ENCODE data around the gene RBPJ. TPM values are rescaled to one million over a fixed set of nuclear protein-coding genes. Genes with fewer than 3 reads are reported as not detected.

RBPJ gene
- total RNA-seq, 2 experiments from 2014 or later = 171 to 180 TPM

- DNase-seq (no peak), ATAC-seq (no peak)
- ChIA-PET POLR2A (no interaction called here), CTCF (interaction anchor here (1.2 kb wide), 1 partner anchor 18 kb away, joined by 3 read pairs; no protein-coding TSS in a partner anchor)
- Mint-ChIP-seq H3K36me3 (ENCODE audit: low read depth) (no peaks in the 10 kb centered on the region), H3K27ac (no peak overlapping the region), H3K4me1 (no peaks in the 10 kb centered on the region), H3K4me3 (no peak overlapping the region), H3K9me3 (ENCODE audit: low read depth) (no peaks in the 10 kb centered on the region), H3K27me3 (peaks cover 2% of the 10 kb centered on the region)
- intact Hi-C loops (cut with DNase I, micrococcal nuclease) = no loop called here
Measured at GRCh38 chr4:26464420-26465095, 143.7 kb downstream of the RBPJ start.

- ATAC-seq (no peak), DNase-seq (no peak)
- Mint-ChIP-seq H3K4me1 (no peaks in the 10 kb centered on the region), H3K27me3 (peaks cover 2% of the 10 kb centered on the region), H3K36me3 (ENCODE audit: low read depth) (no peaks in the 10 kb centered on the region), H3K9me3 (ENCODE audit: low read depth) (no peaks in the 10 kb centered on the region), H3K4me3 (no peak overlapping the region), H3K27ac (no peak overlapping the region)
- intact Hi-C loops (cut with DNase I, micrococcal nuclease) = no loop called here
- POLR2A ChIA-PET = no interaction called here
- CTCF ChIA-PET = no interaction called here
Measured at GRCh38 chr4:26466578-26467270, 145.9 kb downstream of the RBPJ start.

GRCh38 chr4:26467724-26468123 is 146.9 kb downstream of the RBPJ start:
- Mint-ChIP-seq H3K27me3 (peaks cover 2% of the 10 kb centered on the region), H3K4me3 (no peak overlapping the region), H3K4me1 (no peaks in the 10 kb centered on the region), H3K36me3 (ENCODE audit: low read depth) (no peaks in the 10 kb centered on the region), H3K9me3 (ENCODE audit: low read depth) (no peaks in the 10 kb centered on the region), H3K27ac (no peak overlapping the region)
- no peak for DNase-seq
- CTCF ChIA-PET = no interaction called here
- POLR2A ChIA-PET = no interaction called here
- intact Hi-C loops (cut with DNase I, micrococcal nuclease) = no loop called here
- no peak for ATAC-seq

GRCh38 chr4:26468283-26468949 is 147.6 kb downstream of the RBPJ start:
- no peaks in the 10 kb centered on the region for H3K9me3 Mint-ChIP-seq (ENCODE audit: low read depth)
- DNase-seq (no peak), ATAC-seq (no peak)
- CTCF ChIA-PET = no interaction called here
- H3K4me1 Mint-ChIP-seq = no peaks in the 10 kb centered on the region
- intact Hi-C loops (cut with DNase I, micrococcal nuclease) = no loop called here
- no peak overlapping the region for H3K27ac Mint-ChIP-seq
- H3K36me3 Mint-ChIP-seq (ENCODE audit: low read depth) = no peaks in the 10 kb centered on the region
- no peak overlapping the region for H3K4me3 Mint-ChIP-seq
- peaks cover 2% of the 10 kb centered on the region for H3K27me3 Mint-ChIP-seq
- POLR2A ChIA-PET = no interaction called here

GRCh38 chr4:26468977-26469376 is 148.2 kb downstream of the RBPJ start:
- CTCF ChIA-PET = no interaction called here
- Mint-ChIP-seq H3K27me3 (peaks cover 2% of the 10 kb centered on the region), H3K4me1 (no peaks in the 10 kb centered on the region), H3K4me3 (no peak overlapping the region), H3K36me3 (ENCODE audit: low read depth) (no peaks in the 10 kb centered on the region), H3K9me3 (ENCODE audit: low read depth) (no peaks in the 10 kb centered on the region), H3K27ac (no peak overlapping the region)
- DNase-seq (no peak), ATAC-seq (no peak)
- intact Hi-C loops (cut with DNase I, micrococcal nuclease) = no loop called here
- POLR2A ChIA-PET = no interaction called here

- Mint-ChIP-seq H3K4me1 (no peaks in the 10 kb centered on the region), H3K4me3 (no peak overlapping the region), H3K27ac (no peak overlapping the region), H3K9me3 (ENCODE audit: low read depth) (no peaks in the 10 kb centered on the region), H3K36me3 (ENCODE audit: low read depth) (no peaks in the 10 kb centered on the region), H3K27me3 (no peaks in the 10 kb centered on the region)
- intact Hi-C loops (cut with DNase I, micrococcal nuclease) = no loop called here
- POLR2A ChIA-PET = no interaction called here
- CTCF ChIA-PET = no interaction called here
- no peak for ATAC-seq
- no peak for DNase-seq
Measured at GRCh38 chr4:26471890-26472289, 151.1 kb downstream of the RBPJ start.

GRCh38 chr4:26473893-26474292 is 153.1 kb downstream of the RBPJ start:
- Mint-ChIP-seq H3K36me3 (ENCODE audit: low read depth) (no peaks in the 10 kb centered on the region), H3K27ac (no peak overlapping the region), H3K4me1 (no peaks in the 10 kb centered on the region), H3K4me3 (no peak overlapping the region), H3K27me3 (peaks cover 3% of the 10 kb centered on the region), H3K9me3 (ENCODE audit: low read depth) (no peaks in the 10 kb centered on the region)
- DNase-seq (no peak), ATAC-seq (no peak)
- POLR2A ChIA-PET = no interaction called here
- intact Hi-C loops (cut with DNase I, micrococcal nuclease) = no loop called here
- CTCF ChIA-PET = interaction anchor here (0.6 to 0.8 kb wide), 2 partner anchors 22 to 416 kb away, joined by 3 read pairs; no protein-coding TSS in a partner anchor

GRCh38 chr4:26474551-26474950 is 153.7 kb downstream of the RBPJ start:
- no peak for DNase-seq
- Mint-ChIP-seq H3K27me3 (peaks cover 3% of the 10 kb centered on the region), H3K4me3 (no peak overlapping the region), H3K4me1 (no peaks in the 10 kb centered on the region), H3K9me3 (ENCODE audit: low read depth) (no peaks in the 10 kb centered on the region), H3K27ac (no peak overlapping the region), H3K36me3 (ENCODE audit: low read depth) (no peaks in the 10 kb centered on the region)
- POLR2A ChIA-PET = no interaction called here
- intact Hi-C loops (cut with DNase I, micrococcal nuclease) = no loop called here
- no peak for ATAC-seq
- CTCF ChIA-PET = no interaction called here

GRCh38 chr4:26475716-26476115 is 154.9 kb downstream of the RBPJ start:
- no peak for ATAC-seq
- no peak overlapping the region for H3K4me3 Mint-ChIP-seq

GRCh38 chr4:26476545-26476944 is 155.7 kb downstream of the RBPJ start:
- no peaks in the 10 kb centered on the region for H3K4me1 Mint-ChIP-seq
- ATAC-seq = no peak
- ChIA-PET POLR2A (no interaction called here), CTCF (interaction anchor here (0.8 kb wide), 1 partner anchor 583 kb away, joined by 3 read pairs; no protein-coding TSS in a partner anchor)
- intact Hi-C loops (cut with DNase I, micrococcal nuclease) = no loop called here
- no peak for DNase-seq
- H3K9me3 Mint-ChIP-seq (ENCODE audit: low read depth) = no peaks in the 10 kb centered on the region
- peaks cover 3% of the 10 kb centered on the region for H3K27me3 Mint-ChIP-seq
- H3K27ac Mint-ChIP-seq = no peak overlapping the region
- H3K36me3 Mint-ChIP-seq (ENCODE audit: low read depth) = no peaks in the 10 kb centered on the region
- no peak overlapping the region for H3K4me3 Mint-ChIP-seq

More at GRCh38 chr4:26475716-26476115, 154.9 kb downstream of the RBPJ start:
- no peaks in the 10 kb centered on the region for H3K36me3 Mint-ChIP-seq (ENCODE audit: low read depth)
- POLR2A ChIA-PET = no interaction called here
- H3K4me1 Mint-ChIP-seq = no peaks in the 10 kb centered on the region
- no peaks in the 10 kb centered on the region for H3K9me3 Mint-ChIP-seq (ENCODE audit: low read depth)
- CTCF ChIA-PET = no interaction called here
- intact Hi-C loops (cut with DNase I, micrococcal nuclease) = no loop called here
- H3K27ac Mint-ChIP-seq = no peak overlapping the region
- no peak for DNase-seq
- H3K27me3 Mint-ChIP-seq = peaks cover 3% of the 10 kb centered on the region

- POLR2A ChIA-PET = no interaction called here
- ATAC-seq = no peak
- H3K9me3 Mint-ChIP-seq (ENCODE audit: low read depth) = no peaks in the 10 kb centered on the region
- no peak for DNase-seq
- intact Hi-C loops (cut with DNase I, micrococcal nuclease) = no loop called here
- H3K27me3 Mint-ChIP-seq = peaks cover 3% of the 10 kb centered on the region
- no peak overlapping the region for H3K27ac Mint-ChIP-seq
- H3K36me3 Mint-ChIP-seq (ENCODE audit: low read depth) = no peaks in the 10 kb centered on the region
- no peak overlapping the region for H3K4me3 Mint-ChIP-seq
- no peaks in the 10 kb centered on the region for H3K4me1 Mint-ChIP-seq
- CTCF ChIA-PET = no interaction called here
Measured at GRCh38 chr4:26478330-26478729, 157.5 kb downstream of the RBPJ start.
